Measurements from ENCODE around the gene GAK.
"Not testable (repeated sequence)": the region's sequence is repeated elsewhere in the genome, so short reads cannot be mapped to it uniquely, and the experiment has no call there.

GAK gene

GRCh38 chr4:952881-953573 lies 20.9 kb upstream of the GAK start:
- DNase-seq: peak; percentile 10

DNA sequence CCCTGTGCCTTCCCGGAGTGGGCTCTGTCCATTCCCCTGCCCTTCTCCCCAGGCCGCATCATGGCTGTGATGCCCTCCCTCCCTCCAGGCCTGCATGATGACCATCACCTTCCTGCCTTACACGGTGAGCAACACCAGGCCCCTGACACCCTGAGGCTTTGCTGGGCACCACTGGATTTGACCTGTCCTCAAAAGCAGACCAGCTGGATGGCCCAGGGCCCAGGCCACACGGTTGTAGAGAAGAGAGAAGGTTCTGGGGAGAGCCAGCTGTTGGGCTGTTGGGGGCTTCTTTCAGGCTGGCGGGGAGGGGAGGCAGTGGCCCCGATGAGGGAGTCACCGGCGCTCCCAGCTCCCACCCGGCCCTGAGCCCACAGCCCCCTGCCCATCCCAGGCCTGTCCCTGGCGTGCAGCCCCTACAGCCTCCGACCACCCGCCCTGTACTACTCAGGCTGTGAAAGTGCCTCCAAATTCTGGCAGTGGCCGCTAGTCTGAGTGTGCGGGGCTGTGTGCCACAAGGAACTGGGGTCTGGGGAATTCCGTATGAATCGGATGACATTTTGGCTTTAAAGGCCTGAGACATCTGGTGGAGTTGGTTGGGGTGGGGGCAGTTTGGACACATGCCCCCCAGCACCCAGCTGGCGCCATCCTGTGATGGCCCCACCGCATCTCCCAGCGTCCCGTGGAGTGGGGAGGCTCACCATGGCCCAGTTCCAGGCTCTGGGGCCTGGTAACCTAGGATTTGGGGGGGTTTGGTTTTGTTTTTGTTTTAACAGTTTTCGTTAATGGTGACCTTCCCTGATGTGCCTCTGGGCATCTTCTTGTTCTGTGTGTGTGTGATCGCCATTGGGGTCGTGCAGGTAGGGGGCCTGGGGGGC lies 19.7 kb upstream of the GAK start:
- peak; percentile 12 for DNase-seq

DNA sequence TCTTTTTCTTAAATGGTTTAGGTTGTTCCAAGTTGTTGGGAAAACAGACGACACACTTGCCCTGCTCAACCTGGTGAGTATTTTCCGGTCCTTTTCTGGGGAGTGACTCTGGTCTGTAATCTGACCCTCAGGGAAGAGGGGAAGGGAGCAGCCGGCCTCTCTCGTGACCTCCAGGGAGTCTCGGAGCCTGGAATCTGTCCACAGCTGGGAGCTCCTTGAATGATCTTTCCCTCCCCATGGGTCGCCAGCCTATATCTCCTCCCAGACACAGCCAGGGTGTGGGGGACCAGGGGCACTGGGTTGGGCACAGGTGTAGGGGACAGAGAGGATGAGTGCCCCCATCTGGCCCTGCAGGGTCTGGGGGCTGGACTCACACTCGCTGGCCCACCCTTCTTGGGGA lies 19.1 kb upstream of the GAK start:
- DNase-seq: peak; percentile 7

DNA sequence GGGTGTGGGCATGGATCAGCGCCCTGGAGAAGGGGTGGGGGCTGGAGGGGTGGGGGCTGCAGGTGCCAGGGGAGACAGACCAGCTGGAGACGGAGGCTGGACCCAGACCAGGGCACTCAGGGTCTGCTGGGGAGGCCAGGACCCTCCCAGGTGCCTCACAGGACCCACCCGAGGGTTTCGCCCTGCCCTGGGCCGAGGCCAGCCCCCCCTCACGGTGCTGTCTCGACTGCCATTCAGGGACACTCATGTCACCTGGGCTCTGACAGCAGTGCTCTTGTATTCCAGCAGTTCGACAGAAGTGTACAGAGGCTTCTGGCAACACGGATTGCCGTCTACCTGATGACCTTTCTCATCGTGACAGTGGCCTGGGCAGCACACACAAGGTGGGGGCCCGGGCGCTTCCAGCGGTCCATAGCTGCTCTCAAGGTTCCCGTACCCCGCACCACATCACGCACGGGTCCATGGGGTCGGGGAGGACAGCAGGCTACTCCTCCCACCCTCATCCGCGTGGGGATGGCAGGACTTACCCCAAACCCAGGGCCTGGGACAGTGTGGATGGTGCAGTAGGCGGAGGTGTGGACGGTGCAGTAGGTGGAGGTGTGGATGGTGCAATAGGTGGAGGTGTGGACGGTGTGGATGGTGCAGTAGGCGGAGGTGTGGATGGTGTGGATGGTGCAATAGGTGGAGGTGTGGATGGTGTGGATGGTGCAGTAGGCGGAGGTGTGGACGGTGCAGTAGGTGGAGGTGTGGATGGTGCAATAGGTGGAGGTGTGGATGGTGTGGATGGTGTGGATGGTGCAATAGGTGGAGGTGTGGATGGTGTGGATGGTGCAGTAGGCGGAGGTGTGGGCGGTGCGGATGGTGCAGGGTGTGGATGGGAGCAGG lies 18.3 kb upstream of the GAK start:
- DNase-seq: peak; percentile 11

DNA sequence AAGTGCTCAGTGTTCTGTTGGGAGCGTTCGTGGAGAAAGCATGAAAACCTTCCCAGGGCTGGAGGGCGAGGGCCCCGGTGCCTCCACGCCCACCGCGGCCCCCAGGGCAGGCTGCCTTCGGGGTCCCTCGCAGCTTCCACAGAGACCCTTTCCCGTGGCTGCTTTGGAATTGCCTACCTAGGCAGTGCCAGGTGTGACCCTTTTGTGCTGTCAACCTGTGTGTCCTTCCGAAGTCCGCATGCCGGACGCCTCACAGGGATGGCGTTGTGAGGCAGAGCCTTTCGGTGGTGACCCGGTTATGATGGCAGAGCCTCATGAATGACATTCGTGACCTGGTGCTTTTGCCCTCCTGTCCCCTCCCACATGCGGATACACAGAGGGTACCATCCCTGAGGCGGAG lies 17.5 kb upstream of the GAK start:
- DNase-seq: peak; percentile 7

GRCh38 chr4:948936-949300 lies 16.8 kb upstream of the GAK start:
- DNase-seq: no peak

- peak; percentile 14 for DNase-seq
These were observed 16.2 kb upstream of the GAK start for GRCh38 chr4:948101-948935.

DNA sequence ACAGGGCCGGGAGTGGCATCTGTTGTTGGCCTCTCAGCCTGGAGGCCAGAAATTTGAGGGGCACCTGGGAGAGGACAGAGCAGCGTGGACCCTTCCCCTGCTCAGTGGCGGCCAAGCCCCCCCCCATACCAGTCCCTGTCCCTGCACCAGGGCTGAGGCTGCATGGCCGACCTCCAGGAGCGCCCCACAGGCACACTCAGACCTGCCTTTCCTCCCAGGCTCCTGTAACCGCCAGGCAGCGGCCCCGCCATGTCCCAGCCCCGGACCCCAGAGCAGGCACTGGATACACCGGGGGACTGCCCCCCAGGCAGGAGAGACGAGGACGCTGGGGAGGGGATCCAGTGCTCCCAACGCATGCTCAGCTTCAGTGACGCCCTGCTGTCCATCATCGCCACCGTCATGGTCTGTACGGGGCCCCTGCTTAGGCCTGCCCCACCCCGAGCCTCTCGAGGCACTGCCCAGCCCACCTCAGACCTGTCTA lies 15.4 kb upstream of the GAK start:
- DNase-seq: peak; percentile 15

DNA sequence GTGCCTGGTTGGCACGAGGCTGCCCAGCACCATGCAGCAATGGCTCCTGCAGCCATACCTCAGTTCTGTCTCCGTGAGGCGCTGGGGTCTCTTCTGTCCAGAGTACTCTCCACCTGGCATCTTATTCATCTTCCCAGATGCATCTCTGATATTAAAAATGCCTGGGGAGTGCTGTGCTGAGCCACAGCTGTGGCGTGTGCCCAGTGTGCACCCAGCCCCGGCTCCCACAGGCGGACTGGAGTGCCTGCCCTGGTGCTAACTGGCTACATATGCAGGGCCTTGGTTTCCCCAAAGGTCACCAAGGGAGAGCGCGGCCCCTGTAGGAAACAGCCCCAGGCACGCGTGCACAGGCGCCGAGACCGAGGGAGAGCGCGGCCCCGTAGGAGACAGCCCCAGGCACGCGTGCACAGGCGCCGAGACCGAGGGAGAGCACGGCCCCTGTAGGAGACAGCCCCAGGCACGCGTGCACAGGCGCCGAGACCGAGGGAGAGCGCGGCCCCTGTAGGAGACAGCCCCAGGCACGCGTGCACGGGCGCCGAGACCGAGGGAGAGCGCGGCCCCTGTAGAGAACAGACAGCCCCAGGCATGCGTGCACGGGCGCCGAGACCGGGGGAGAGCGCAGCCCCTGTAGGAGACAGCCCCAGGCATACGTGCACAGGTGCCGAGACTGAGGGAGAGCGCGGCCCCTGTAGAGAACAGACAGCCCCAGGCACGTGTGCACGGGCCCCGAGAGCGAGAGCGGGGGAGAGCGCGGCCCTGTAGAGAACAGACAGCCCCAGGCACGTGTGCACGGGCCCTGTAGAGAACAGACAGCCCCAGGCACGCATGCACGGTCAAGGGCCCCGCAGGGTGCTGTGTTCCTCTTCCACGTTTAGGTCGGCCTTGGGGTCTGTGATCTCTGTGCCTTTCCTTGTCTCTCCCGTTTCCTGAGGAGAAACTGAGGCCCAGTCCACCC lies 14.7 kb upstream of the GAK start:
- peak; percentile 13 for DNase-seq

GRCh38 chr4:946103-946450 lies 14.0 kb upstream of the GAK start:
- DNase-seq: peak; percentile 10

GRCh38 chr4:945274-946102 lies 13.4 kb upstream of the GAK start:
- DNase-seq: peak; percentile 9

GRCh38 chr4:939508-939907 lies 7.4 kb upstream of the GAK start:
- not testable (repeated sequence) for DNase-seq

- no peak for DNase-seq
These were observed 576 bp upstream of the GAK start for GRCh38 chr4:932713-933070.

- peak; percentile 46 for DNase-seq
These were observed 739 bp downstream of the GAK start for GRCh38 chr4:931194-931959.

GRCh38 chr4:930827-931193 lies 1.3 kb downstream of the GAK start:
- no peak for DNase-seq

- DNase-seq: no peak
These were observed 2.0 kb downstream of the GAK start for GRCh38 chr4:930028-930551.

DNA sequence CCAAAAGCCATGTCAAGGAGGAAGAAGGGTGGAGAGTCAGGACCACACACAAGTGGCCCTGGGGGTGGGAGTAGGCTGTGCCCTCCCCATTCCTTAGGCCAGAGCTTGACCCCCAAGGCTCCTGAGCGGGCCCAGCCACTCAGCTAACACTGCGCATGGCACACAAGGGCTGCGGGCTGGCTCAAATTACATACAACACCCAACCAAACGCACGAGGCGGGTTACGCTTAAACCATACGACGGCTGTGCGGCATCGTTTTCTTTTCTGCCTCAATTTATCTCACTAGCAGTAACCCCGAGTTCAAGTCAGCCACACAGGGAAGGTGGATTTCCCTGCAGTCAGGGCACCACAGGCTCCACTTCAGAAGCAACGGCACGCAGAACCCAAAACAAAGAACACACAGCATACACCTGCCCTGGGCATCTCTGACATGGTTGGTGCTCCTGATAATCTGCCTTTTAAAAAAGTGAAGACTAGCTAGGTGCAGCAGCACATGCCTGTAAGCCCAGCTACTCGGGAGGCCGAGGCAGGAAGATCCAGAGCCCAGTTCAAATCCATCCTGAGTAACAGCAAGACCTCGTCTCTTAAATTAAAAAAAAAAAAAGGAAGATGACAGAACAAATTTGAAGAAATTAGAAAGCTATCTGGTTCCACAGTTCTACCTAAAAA lies 2.9 kb downstream of the GAK start:
- DNase-seq: no peak

- DNase-seq: not testable (repeated sequence)
These were observed 4.5 kb downstream of the GAK start for GRCh38 chr4:927566-927965.

DNA sequence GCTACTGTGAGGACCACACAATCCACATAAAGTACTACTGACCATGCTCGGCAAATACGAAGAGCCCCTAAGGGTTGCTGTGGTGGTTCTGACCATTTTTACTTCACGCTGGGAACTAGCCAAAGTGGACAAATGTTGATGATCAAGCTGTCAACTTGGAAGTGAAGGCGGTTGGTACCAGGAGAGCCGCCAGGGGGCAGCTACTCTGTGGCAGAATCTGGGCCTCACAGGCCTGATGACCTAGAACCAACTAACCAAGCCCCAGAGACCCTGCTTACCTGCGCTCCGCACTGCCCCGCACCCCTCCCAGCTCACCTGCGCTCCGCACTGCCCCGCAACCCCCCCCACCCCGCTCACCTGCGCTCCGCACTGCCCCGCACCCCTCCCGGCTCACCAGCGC lies 5.6 kb downstream of the GAK start:
- no peak for DNase-seq
